ENCODE data around the gene OR2A12.
"Not testable (repeated sequence)": the region's sequence is repeated elsewhere in the genome, so short reads cannot be mapped to it uniquely, and the experiment has no call there.

OR2A12 gene

GRCh38 chr7:144085978-144086377, at the start of gene OR2A12:
OR2A12 (plus strand) TSS chr7:144086278; CDS start chr7:144095108, 8,830 bp downstream.
- no peak for DNase-seq (ENCODE audit: low read depth, low spot score)

- DNase-seq (ENCODE audit: low read depth, low spot score) = no peak
Observed at GRCh38 chr7:144036302-144036885, 49.7 kb upstream of the OR2A12 start.

- DNase-seq (ENCODE audit: low read depth, low spot score) = no peak
Observed at GRCh38 chr7:144037414-144038035, 48.6 kb upstream of the OR2A12 start.

- DNase-seq (ENCODE audit: low read depth, low spot score) = no peak
Observed at GRCh38 chr7:144038887-144039286, 47.2 kb upstream of the OR2A12 start.

GRCh38 chr7:144048648-144049047, 37.4 kb upstream of the OR2A12 start, which contains the start of gene OR2A5:
OR2A5 (plus strand) TSS chr7:144048948; CDS start chr7:144050402, 1,454 bp downstream.
- no peak for DNase-seq (ENCODE audit: low read depth, low spot score)

- no peak for DNase-seq (ENCODE audit: low read depth, low spot score)
Observed at GRCh38 chr7:144049491-144049890, 36.6 kb upstream of the OR2A12 start.

- no peak for DNase-seq (ENCODE audit: low read depth, low spot score)
Observed at GRCh38 chr7:144050093-144050492, 36.0 kb upstream of the OR2A12 start.

- DNase-seq (ENCODE audit: low read depth, low spot score) = not testable (repeated sequence)
Observed at GRCh38 chr7:144050884-144051283, 35.2 kb upstream of the OR2A12 start.

- DNase-seq (ENCODE audit: low read depth, low spot score) = no peak
Observed at GRCh38 chr7:144057954-144058353, 28.1 kb upstream of the OR2A12 start.

GRCh38 chr7:144063710-144064109, 22.4 kb upstream of the OR2A12 start:
- no peak for DNase-seq (ENCODE audit: low read depth, low spot score)

- DNase-seq (ENCODE audit: low read depth, low spot score) = no peak
Observed at GRCh38 chr7:144069511-144069910, 16.6 kb upstream of the OR2A12 start, which contains the start of gene OR2A25. OR2A25 (plus strand) TSS chr7:144069811; CDS start chr7:144074220, 4,409 bp downstream.

GRCh38 chr7:144069953-144070352, 16.1 kb upstream of the OR2A12 start:
- DNase-seq (ENCODE audit: low read depth, low spot score) = no peak

GRCh38 chr7:144074374-144074773, 11.7 kb upstream of the OR2A12 start:
- DNase-seq (ENCODE audit: low read depth, low spot score) = no peak

- DNase-seq (ENCODE audit: low read depth, low spot score) = no peak
Observed at GRCh38 chr7:144086730-144087129, 652 bp downstream of the OR2A12 start.

GRCh38 chr7:144087230-144087629, 1.2 kb downstream of the OR2A12 start:
- no peak for DNase-seq (ENCODE audit: low read depth, low spot score)

GRCh38 chr7:144090667-144091066, 4.6 kb downstream of the OR2A12 start:
- DNase-seq (ENCODE audit: low read depth, low spot score) = no peak

- no peak for DNase-seq (ENCODE audit: low read depth, low spot score)
Observed at GRCh38 chr7:144098776-144099175, 12.7 kb downstream of the OR2A12 start.

- DNase-seq (ENCODE audit: low read depth, low spot score) = no peak
Observed at GRCh38 chr7:144100607-144101006, 14.5 kb downstream of the OR2A12 start.

GRCh38 chr7:144102041-144102440, 16.0 kb downstream of the OR2A12 start:
- DNase-seq (ENCODE audit: low read depth, low spot score) = no peak

GRCh38 chr7:144105211-144105610, 19.1 kb downstream of the OR2A12 start:
- no peak for DNase-seq (ENCODE audit: low read depth, low spot score)

GRCh38 chr7:144109283-144109682, 23.2 kb downstream of the OR2A12 start, which contains the start of gene OR2A2:
OR2A2 (plus strand) TSS chr7:144109583; CDS start chr7:144109583, 0 bp downstream.
- no peak for DNase-seq (ENCODE audit: low read depth, low spot score)

GRCh38 chr7:144110272-144110671, 24.2 kb downstream of the OR2A12 start:
- no peak for DNase-seq (ENCODE audit: low read depth, low spot score)

- DNase-seq (ENCODE audit: low read depth, low spot score) = no peak
Observed at GRCh38 chr7:144113651-144114050, 27.6 kb downstream of the OR2A12 start.

Data from activated naive CD8-positive, alpha-beta T cell treated with anti-CD3 and anti-CD28 coated beads, Interleukin-2, amount 50 U/mL, for 16 hours (primary cell).